Endothelial cell of umbilical vein (primary cell): ENCODE results near the gene ARHGAP15. TPM values are rescaled to one million over a fixed set of nuclear protein-coding genes. Genes with fewer than 3 reads are reported as not detected.

ENCODE experiments used
- BruUV-seq: library from RNA; stranded (reverse); fragments of 400-500 nt; replicated peaks from 2 replicates; lab custom pipeline; 2021; lab: Mats Ljungman, UMichigan
- CTCF ChIA-PET: fragments of 300-600, 350-600 bp; sonication (Branson Sonifier 250); formaldehyde crosslinking; loops from one replicate; lab custom pipeline; 2021; ENCODE audit warnings: antibody characterized with exemption, inconsistent platforms; lab: Charles Lee
- POLR2A ChIA-PET: fragments of 300-600, 350-600 bp; sonication (Branson Sonifier 250); formaldehyde crosslinking; loops from one replicate; lab custom pipeline; 2021; ENCODE audit warnings: antibody characterized with exemption, inconsistent platforms; lab: Charles Lee
- DNase-seq: peaks from one replicate; pipeline ENCODE4 v3.0.0-alpha.2; 2011; ENCODE audit warnings: low read depth, low spot score
- FAIRE-seq: peaks from 2 replicates; lab custom pipeline; 2011; peaks lifted over from hg19 to GRCh38; lab: Jason Lieb, UNC
- H2AFZ ChIP-seq: 2 replicates; pipeline ENCODE4 v1.6.0; 2012; ENCODE audit warnings: low read depth, low read length, control low read depth, inconsistent platforms
- H3K27ac ChIP-seq: 2 replicates; pipeline ENCODE4 v1.5.1; 2011; ENCODE audit warnings: low read depth, mild to moderate bottlenecking, control low read depth, low read length, moderate library complexity; ENCODE audit not compliant: insufficient read depth
- H3K27me3 ChIP-seq, 2 experiments: 2 replicates each; pipeline versions ENCODE4 v1.6.0 to v1.6.1; 2011; ENCODE audit warnings: low read length in 2 of 2, mixed read lengths in 1 of 2; ENCODE audit not compliant: control insufficient read depth in 2 of 2, insufficient read depth in 2 of 2
- H3K36me3 ChIP-seq, 2 experiments: 2 replicates in 1 of 2; 3 replicates in 1 of 2; pipeline ENCODE4 v1.5.1; 2011; ENCODE audit warnings: low read length in 2 of 2, mild to moderate bottlenecking in 1 of 2, moderate library complexity in 1 of 2; ENCODE audit not compliant: control insufficient read depth in 2 of 2, insufficient read depth in 2 of 2; ENCODE audit errors: extremely low read depth in 1 of 2
- H3K4me1 ChIP-seq: 3 replicates; pipeline ENCODE4 v1.5.1; 2011; ENCODE audit warnings: mild to moderate bottlenecking, low read length; ENCODE audit not compliant: control insufficient read depth, insufficient read depth; ENCODE audit errors: extremely low read depth
- H3K4me2 ChIP-seq: 2 replicates; pipeline ENCODE4 v1.6.1; 2011; ENCODE audit warnings: low read length, control low read depth, mixed read lengths; ENCODE audit not compliant: insufficient read depth
- H3K4me3 ChIP-seq, 3 experiments: fragments of 200-600 bp in 1 of 3; sonication (generic), shearing (Covaris generic) in 1 of 3; replicated peaks in 1 of 3; 2 replicates each; pipeline ENCODE4 v1.5.1; 2011 to 2016; ENCODE audit warnings: control low read depth in 3 of 3, low read length in 3 of 3, mild to moderate bottlenecking in 2 of 3, inconsistent platforms in 1 of 3, low read depth in 1 of 3, moderate library complexity in 1 of 3; ENCODE audit not compliant: insufficient read depth in 1 of 3
- H3K79me2 ChIP-seq: 2 replicates; pipeline ENCODE4 v1.6.0; 2012; ENCODE audit warnings: low read length, inconsistent platforms; ENCODE audit not compliant: control insufficient read depth, insufficient read depth
- H3K9ac ChIP-seq: replicated peaks from 2 replicates; pipeline ENCODE3; 2011; ENCODE audit warnings: low read length, control low read depth; ENCODE audit not compliant: insufficient read depth; ENCODE audit errors: extremely low read depth
- H3K9me1 ChIP-seq: replicated peaks from 3 replicates; pipeline ENCODE4 v1.6.0; 2011; ENCODE audit warnings: mild to moderate bottlenecking, low read length; ENCODE audit not compliant: control insufficient read depth, insufficient read depth; ENCODE audit errors: extremely low read depth
- H3K9me3 ChIP-seq: replicated peaks from 2 replicates; pipeline ENCODE4 v1.5.1; 2012; ENCODE audit warnings: low read length, inconsistent platforms; ENCODE audit not compliant: control insufficient read depth, insufficient read depth
- H4K20me1 ChIP-seq: replicated peaks from 2 replicates; pipeline ENCODE3; 2011; ENCODE audit warnings: mild to moderate bottlenecking, low read length; ENCODE audit not compliant: control insufficient read depth, insufficient read depth; ENCODE audit errors: extremely low read depth
- CTCF ChIP-seq, 2 donors: IDR thresholded peaks; 1 replicate in 1 of 2; 2 replicates in 1 of 2; pipeline ENCODE4 v1.5.1; 2011; ENCODE audit warnings: low read length in 2 of 2, mild to moderate bottlenecking in 2 of 2, moderate library complexity in 2 of 2, control low read depth in 1 of 2, inconsistent platforms in 1 of 2, low read depth in 1 of 2; ENCODE audit not compliant: insufficient read depth in 1 of 2; ENCODE audit errors: extremely low read depth in 1 of 2
- EZH2 ChIP-seq: IDR thresholded peaks from 2 replicates; pipeline ENCODE4 v1.6.1; 2012; ENCODE audit warnings: borderline replicate concordance, low read depth, mild to moderate bottlenecking, moderate library complexity, low read length, inconsistent platforms; ENCODE audit not compliant: severe bottlenecking
- FOS ChIP-seq: IDR thresholded peaks from 2 replicates; pipeline ENCODE4 v1.6.1; 2011; ENCODE audit warnings: mild to moderate bottlenecking, low read length, moderate library complexity, borderline replicate concordance; ENCODE audit not compliant: insufficient read depth
- GATA2 ChIP-seq: IDR thresholded peaks from 2 replicates; pipeline ENCODE4 v1.7.0; 2011; ENCODE audit warnings: low read depth, mild to moderate bottlenecking, moderate library complexity, mixed read lengths, low read length; ENCODE audit not compliant: insufficient read length, insufficient read depth
- JUN ChIP-seq: IDR thresholded peaks from 2 replicates; pipeline ENCODE4 v1.6.1; 2011; ENCODE audit warnings: borderline replicate concordance, low read depth; ENCODE audit not compliant: insufficient read length, insufficient read depth
- MYC ChIP-seq: IDR thresholded peaks from one replicate; pipeline ENCODE4 v1.6.1; 2011; ENCODE audit warnings: mild to moderate bottlenecking, low read depth, low read length
- POLR2A ChIP-seq: IDR thresholded peaks from 2 replicates; pipeline ENCODE4 v1.6.1; 2012; ENCODE audit warnings: low read depth, mild to moderate bottlenecking, control low read depth, low read length
- POLR2AphosphoS5 ChIP-seq: IDR thresholded peaks from 2 replicates; pipeline ENCODE4 v1.6.1; 2012; ENCODE audit warnings: low read depth, mild to moderate bottlenecking, control low read depth, low read length, moderate library complexity; ENCODE audit not compliant: insufficient read depth
- dilution Hi-C: fragments of 300-500 bp; cut with MboI; formaldehyde crosslinking; loops from one replicate; pipeline ENCODE4 v1.15.0; 2019; ENCODE audit warnings: low sequenced_read_pairs; ENCODE audit not compliant: extremely low pct_ligation_motif_present
- intact Hi-C: fragments of 100-400 bp; cut with micrococcal nuclease; formaldehyde crosslinking; loops from one replicate; pipeline ENCODE4 v1.10.0; 2022
- polyA plus RNA-seq, 4 experiments: library from polyadenylated mRNA; depleted of rRNA in 3 of 4; stranded (reverse) in 3 of 4; unstranded in 1 of 4; fragments of >200 nt; gene quantifications; 2 replicates each; pipeline versions ENCODE4 v1.2.1 to v1.2.3, GENCODE V29; 2011 to 2012; ENCODE audit warnings: missing spikeins in 1 of 4
- total RNA-seq: library from RNA; stranded (reverse); gene quantifications from 2 replicates; pipeline ENCODE4 v1.2.3, GENCODE V29; 2021
- TF ChIP-seq, protein P1 (sequence below): IDR thresholded peaks from 2 replicates; pipeline ENCODE4 v1.6.1; 2011; ENCODE audit not compliant: insufficient read depth, insufficient read length

Gene ARHGAP15
- total and polyA plus RNA-seq, 2 donors (not counting 3 experiments of a cell fraction or from before 2014, with no cell fraction given) = not detected

DNA sequence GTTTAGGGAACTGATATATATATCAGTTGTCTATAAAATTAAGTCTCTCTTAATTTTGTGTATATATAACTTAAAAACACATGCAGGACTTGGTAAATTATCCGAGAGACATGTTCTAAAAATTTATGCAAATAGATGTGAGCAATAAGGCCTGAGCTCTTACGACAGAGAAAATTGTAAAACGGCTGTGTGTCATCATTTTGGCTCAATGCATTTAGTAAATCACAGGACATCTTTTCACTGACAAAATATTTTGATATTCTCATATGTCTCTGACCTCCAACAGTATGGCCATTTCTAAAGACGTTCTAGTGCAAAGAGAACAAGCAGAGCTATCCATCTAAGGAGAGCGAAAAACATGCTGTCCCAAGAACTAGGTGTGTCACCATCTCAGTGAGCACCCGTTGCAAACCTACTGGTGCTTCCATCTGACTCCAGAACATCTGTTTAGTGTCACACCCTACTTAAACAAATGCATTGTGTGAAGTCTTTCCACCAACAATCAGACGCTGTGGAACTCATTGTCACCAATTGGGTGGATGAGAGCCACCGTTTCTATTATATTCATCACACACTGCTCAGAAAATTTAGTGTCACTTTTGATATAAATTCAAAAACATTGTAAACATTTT lies 108.0 kb downstream of the ARHGAP15 start:
- no peak overlapping the region for H3K4me3 ChIP-seq
- intact Hi-C loops = no loop called here
- FAIRE-seq = no peak
- no peaks in the 10 kb centered on the region for H3K9me3 ChIP-seq
- no peaks in the 10 kb centered on the region for H3K9me1 ChIP-seq
- no TSS peak for BruUV-seq
- H3K27ac ChIP-seq = no peak overlapping the region
- ChIA-PET POLR2A (no interaction called here), CTCF (no interaction called here)
- no peaks in the 10 kb centered on the region for H3K79me2 ChIP-seq
- H4K20me1 ChIP-seq = no peaks in the 10 kb centered on the region
- no peak overlapping the region for H2AFZ ChIP-seq
- no peak for DNase-seq
- no peaks in the 10 kb centered on the region for H3K4me1 ChIP-seq
- no peak overlapping the region for H3K9ac ChIP-seq
- H3K36me3 ChIP-seq = no peaks in the 10 kb centered on the region
- dilution Hi-C loops = no loop called here
- peaks cover 0 to 2% of the 10 kb centered on the region in 2 experiments for H3K27me3 ChIP-seq
- no peak overlapping the region for H3K4me2 ChIP-seq
- TF ChIP-seq JUN (no peak), FOS (no peak), POLR2AphosphoS5 (no peak), GATA2 (no peak), MYC (no peak), CTCF (IDR thresholded peaks at IDR 0.05; ENCODE audit: extremely low read depth in 1 of 2, insufficient read depth in 1 of 2, low read depth in 1 of 2, low read length in 2 of 2) (no peak), POLR2A (no peak), EZH2 (no peak)
- TF ChIP-seq, protein P1, sequence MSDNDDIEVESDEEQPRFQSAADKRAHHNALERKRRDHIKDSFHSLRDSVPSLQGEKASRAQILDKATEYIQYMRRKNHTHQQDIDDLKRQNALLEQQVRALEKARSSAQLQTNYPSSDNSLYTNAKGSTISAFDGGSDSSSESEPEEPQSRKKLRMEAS = no peak
